Measurements from ENCODE around the gene TUBB1.

The TUBB1 gene

DNA sequence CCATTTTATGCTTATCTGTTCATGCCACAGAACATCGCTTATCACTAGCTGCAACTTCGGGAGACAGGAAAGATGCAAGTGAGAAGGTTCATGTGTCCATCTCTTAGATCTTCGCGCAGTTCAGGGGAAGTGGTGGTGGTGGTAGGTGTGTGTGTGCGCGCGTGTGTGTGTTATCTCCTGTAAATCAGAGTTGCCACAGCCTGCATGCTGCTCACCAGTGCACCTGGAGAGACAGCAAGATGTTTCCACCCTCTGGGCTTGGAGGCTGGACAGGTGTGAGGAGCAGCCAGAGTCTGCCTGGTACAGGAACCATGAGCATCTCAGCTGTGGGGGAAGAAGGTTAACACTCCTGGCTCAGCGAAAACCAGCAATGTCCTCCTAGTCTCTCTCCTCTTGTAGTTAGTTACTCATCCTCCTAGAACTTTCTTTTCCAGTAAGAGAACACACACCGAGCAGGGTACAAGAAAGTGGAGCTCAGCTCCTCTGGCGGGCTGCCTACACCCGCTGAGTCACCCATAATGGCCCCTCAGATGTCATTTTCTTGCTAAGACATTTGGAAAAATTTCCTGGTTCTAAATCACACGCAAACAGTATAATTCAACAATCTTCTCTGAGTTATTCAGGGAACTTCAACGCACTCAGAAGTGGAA lies 5.1 kb upstream of the TUBB1 start:
- H3K4me1 ChIP-seq (ENCODE audit: low read length) = peaks cover 27% of the 10 kb centered on the region
- no peak overlapping the region for H2AFZ ChIP-seq (ENCODE audit: low read depth, low read length)
- H3K4me3 ChIP-seq (ENCODE audit: low read length) = no peak overlapping the region
- no peak overlapping the region for H3K4me2 ChIP-seq (ENCODE audit: low read length)
- no peak overlapping the region for H3K27ac ChIP-seq (ENCODE audit: low read length)
- no peaks in the 10 kb centered on the region for H3K9me3 ChIP-seq (ENCODE audit: insufficient read depth, low read length)
- no peaks in the 10 kb centered on the region for H3K79me2 ChIP-seq (ENCODE audit: low read length)
- TF ChIP-seq EZH2phosphoT487 (IDR thresholded peaks at IDR 0.05; ENCODE audit: low read depth) = no peak
- TF ChIP-seq, protein P1, sequence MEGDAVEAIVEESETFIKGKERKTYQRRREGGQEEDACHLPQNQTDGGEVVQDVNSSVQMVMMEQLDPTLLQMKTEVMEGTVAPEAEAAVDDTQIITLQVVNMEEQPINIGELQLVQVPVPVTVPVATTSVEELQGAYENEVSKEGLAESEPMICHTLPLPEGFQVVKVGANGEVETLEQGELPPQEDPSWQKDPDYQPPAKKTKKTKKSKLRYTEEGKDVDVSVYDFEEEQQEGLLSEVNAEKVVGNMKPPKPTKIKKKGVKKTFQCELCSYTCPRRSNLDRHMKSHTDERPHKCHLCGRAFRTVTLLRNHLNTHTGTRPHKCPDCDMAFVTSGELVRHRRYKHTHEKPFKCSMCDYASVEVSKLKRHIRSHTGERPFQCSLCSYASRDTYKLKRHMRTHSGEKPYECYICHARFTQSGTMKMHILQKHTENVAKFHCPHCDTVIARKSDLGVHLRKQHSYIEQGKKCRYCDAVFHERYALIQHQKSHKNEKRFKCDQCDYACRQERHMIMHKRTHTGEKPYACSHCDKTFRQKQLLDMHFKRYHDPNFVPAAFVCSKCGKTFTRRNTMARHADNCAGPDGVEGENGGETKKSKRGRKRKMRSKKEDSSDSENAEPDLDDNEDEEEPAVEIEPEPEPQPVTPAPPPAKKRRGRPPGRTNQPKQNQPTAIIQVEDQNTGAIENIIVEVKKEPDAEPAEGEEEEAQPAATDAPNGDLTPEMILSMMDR (IDR thresholded peaks at IDR 0.05; ENCODE audit: low read depth, low read length) = no peak
- H4K20me1 ChIP-seq (ENCODE audit: insufficient read depth, low read length) = no peaks in the 10 kb centered on the region
- H3K27me3 ChIP-seq (ENCODE audit: low read depth, low read length) = peaks cover 7% of the 10 kb centered on the region
- no peak overlapping the region for H3K9ac ChIP-seq (ENCODE audit: low read length)
- no peaks in the 10 kb centered on the region for H3K36me3 ChIP-seq (replicated peaks; ENCODE audit: low read depth, low read length)

DNA sequence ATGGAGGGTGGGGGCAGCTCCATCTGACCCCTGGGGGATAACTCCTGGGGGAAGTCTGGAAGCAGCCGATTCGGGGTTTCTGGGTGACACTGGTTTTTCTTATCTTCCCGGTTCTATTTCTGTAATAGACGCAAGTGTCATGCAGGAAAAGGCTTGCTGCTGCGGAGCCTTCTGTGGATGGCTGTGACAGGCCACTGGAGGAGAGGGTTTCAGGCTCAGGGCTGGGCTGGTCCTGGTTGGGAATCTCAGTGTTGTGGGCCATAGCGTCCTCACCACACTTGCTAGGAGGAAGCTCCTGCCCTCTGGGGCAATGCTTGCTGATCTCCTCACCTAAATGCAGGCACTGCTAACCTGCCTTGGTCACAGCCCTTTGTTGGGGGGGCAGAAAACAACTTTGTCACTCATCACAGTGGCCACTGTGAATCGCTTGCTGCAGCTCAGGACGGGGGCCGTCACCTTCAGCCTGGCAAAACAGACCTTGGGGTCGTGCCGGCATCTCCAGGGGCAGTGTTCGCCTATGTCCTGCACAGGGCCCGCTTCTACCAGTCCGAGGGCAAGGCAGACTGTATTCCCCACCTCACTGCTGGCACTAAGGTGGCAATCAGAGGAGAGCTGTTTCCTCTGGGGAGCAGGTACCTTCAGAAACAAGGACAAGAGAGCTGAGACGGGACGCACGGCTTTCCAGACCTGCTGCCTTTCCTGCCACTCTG lies 4.4 kb upstream of the TUBB1 start:
- Histone ChIP-seq H3K9ac (ENCODE audit: low read length) (no peak overlapping the region), H3K27me3 (ENCODE audit: low read depth, low read length) (peaks cover 5% of the 10 kb centered on the region; the same call in 1 of the 2 replicates), H3K4me3 (ENCODE audit: low read length) (no peak overlapping the region), H3K4me1 (ENCODE audit: low read length) (peaks cover 21% of the 10 kb centered on the region), H3K27ac (ENCODE audit: low read length) (no peak overlapping the region), H3K4me2 (ENCODE audit: low read length) (no peak overlapping the region), H3K9me3 (ENCODE audit: insufficient read depth, low read length) (no peaks in the 10 kb centered on the region), H3K79me2 (ENCODE audit: low read length) (no peaks in the 10 kb centered on the region), H2AFZ (ENCODE audit: low read depth, low read length) (no peak overlapping the region), H4K20me1 (ENCODE audit: insufficient read depth, low read length) (no peaks in the 10 kb centered on the region), H3K36me3 (replicated peaks; ENCODE audit: low read depth, low read length) (no peaks in the 10 kb centered on the region)
- TF ChIP-seq, protein P1 (IDR thresholded peaks at IDR 0.05; ENCODE audit: low read depth, low read length) = no peak
- TF ChIP-seq EZH2phosphoT487 (IDR thresholded peaks at IDR 0.05; ENCODE audit: low read depth) = no peak

DNA sequence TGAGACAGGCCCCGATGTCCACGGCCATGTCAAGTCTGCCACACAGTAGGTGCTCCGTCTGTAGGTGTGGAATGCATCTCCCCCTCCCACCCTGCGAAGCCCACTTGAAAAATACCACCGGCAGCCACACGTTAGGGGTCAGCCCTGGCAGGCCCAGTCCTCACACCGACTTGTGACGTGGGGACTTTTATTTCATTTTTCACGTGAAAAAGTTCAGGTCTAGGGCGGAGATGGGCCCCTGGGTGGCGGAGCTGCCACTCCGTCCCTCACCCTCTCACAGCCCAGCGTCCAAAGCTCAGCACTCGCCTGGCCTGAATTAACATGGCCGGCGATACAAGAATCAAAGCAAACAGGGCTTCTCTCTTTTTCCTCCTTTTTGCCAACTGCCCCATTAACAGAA lies 3.8 kb upstream of the TUBB1 start:
- no peak overlapping the region for H3K27ac ChIP-seq (ENCODE audit: low read length)
- H2AFZ ChIP-seq (ENCODE audit: low read depth, low read length) = no peak overlapping the region
- H3K4me2 ChIP-seq (ENCODE audit: low read length) = no peak overlapping the region
- H3K4me3 ChIP-seq (ENCODE audit: low read length) = no peak overlapping the region
- no peaks in the 10 kb centered on the region for H3K9me3 ChIP-seq (ENCODE audit: insufficient read depth, low read length)
- peaks cover 15% of the 10 kb centered on the region for H3K4me1 ChIP-seq (ENCODE audit: low read length)
- no peak for TF ChIP-seq EZH2phosphoT487 (IDR thresholded peaks at IDR 0.05; ENCODE audit: low read depth)
- TF ChIP-seq, protein P1 (IDR thresholded peaks at IDR 0.05; ENCODE audit: low read depth, low read length) = no peak
- no peaks in the 10 kb centered on the region for H4K20me1 ChIP-seq (ENCODE audit: insufficient read depth, low read length)
- H3K79me2 ChIP-seq (ENCODE audit: low read length) = no peaks in the 10 kb centered on the region
- H3K9ac ChIP-seq (ENCODE audit: low read length) = no peak overlapping the region
- peaks cover 4% of the 10 kb centered on the region; the same call in 1 of the 2 replicates for H3K27me3 ChIP-seq (ENCODE audit: low read depth, low read length)
- no peaks in the 10 kb centered on the region for H3K36me3 ChIP-seq (replicated peaks; ENCODE audit: low read depth, low read length)

DNA sequence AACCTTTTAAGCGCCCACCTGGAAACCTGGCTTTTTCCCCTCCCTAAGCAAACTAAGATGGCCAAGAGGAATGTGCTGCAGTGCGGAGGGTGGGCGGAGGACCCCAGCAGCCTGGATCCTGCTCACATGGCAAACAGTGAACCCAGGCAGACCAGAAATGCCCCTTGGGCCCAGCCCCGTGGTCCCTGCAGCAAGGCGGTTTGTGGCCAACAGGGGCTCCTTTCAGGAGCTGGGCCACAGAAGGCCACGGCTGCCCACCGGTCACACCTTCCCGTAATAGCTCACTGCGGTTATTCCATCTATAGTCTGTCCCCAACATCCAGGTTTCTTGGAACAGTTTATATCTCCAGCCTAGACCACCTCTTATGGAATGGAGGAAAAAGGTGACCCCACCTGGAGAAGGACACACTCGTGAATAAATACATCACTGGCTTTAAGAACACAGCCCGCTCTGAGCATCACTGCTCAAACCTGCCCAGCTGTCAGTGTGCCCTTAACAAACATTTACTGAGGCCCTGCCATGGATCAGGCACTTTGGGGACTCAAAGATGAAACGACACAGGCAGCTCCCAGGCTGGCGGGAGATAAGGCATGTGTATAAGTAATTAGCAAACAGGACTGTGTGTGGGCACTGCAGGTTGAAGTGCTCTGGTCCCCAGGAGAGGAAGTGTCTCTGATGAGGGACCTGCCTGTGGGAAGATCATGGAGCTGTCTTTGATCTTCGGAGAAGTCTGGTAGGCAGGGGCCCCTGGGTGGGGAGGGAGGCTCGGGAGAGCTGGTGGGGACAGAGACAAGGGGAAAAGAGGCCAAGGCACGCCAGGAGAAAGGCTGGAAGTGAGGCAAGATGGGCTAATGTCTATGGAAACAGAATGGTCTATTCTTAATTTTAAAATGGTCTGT lies 3.2 kb upstream of the TUBB1 start:
- Histone ChIP-seq H3K27me3 (ENCODE audit: low read depth, low read length) (peaks cover 4% of the 10 kb centered on the region; the same call in 1 of the 2 replicates), H2AFZ (ENCODE audit: low read depth, low read length) (no peak overlapping the region), H3K79me2 (ENCODE audit: low read length) (no peaks in the 10 kb centered on the region), H3K27ac (ENCODE audit: low read length) (no peak overlapping the region), H3K9ac (ENCODE audit: low read length) (no peak overlapping the region), H3K9me3 (ENCODE audit: insufficient read depth, low read length) (no peaks in the 10 kb centered on the region), H4K20me1 (ENCODE audit: insufficient read depth, low read length) (no peaks in the 10 kb centered on the region), H3K36me3 (replicated peaks; ENCODE audit: low read depth, low read length) (peaks cover 3% of the 10 kb centered on the region), H3K4me3 (ENCODE audit: low read length) (no peak overlapping the region), H3K4me2 (ENCODE audit: low read length) (no peak overlapping the region), H3K4me1 (ENCODE audit: low read length) (peaks cover 9% of the 10 kb centered on the region)
- TF ChIP-seq, protein P1 (IDR thresholded peaks at IDR 0.05; ENCODE audit: low read depth, low read length) = no peak
- TF ChIP-seq EZH2phosphoT487 (IDR thresholded peaks at IDR 0.05; ENCODE audit: low read depth) = no peak
